Thoracic aorta (tissue), 2 donors: ENCODE data around the gene FAAP20. TPM values are rescaled to one million over a fixed set of nuclear protein-coding genes. Genes with fewer than 3 reads are reported as not detected.

ENCODE experiments used
- total RNA-seq, 2 donors: library from RNA; depleted of rRNA; stranded (reverse); fragments of >200 nt; gene quantifications; one replicate each; pipeline versions ENCODE4 v1.1.0 to v1.2.3, GENCODE V29; 2016

FAAP20 gene
- total RNA-seq, 2 donors from 2014 or later: 29.1 to 52.6 TPM

Other genes starting within 250 kb of the FAAP20 start
- not detected for gene CFAP74, start 191.0 kb downstream of the FAAP20 start, total RNA-seq
- not detected for gene GABRD, start 175.4 kb downstream of the FAAP20 start, total RNA-seq
- under 1 TPM in 1 of 2 donors, not detected in 1; 0.68 TPM for gene PRKCZ, start 144.4 kb downstream of the FAAP20 start, total RNA-seq
- gene SKI, start 33.5 kb upstream of the FAAP20 start, total RNA-seq: 100 to 1,000 TPM; 135 to 138 TPM
- gene MORN1, start 196.8 kb upstream of the FAAP20 start, total RNA-seq: 10 to 100 TPM in 1 of 2 donors, 1 to 10 TPM in 1; 7.1 to 13.8 TPM
- gene RER1, start 197.1 kb upstream of the FAAP20 start, total RNA-seq: 10 to 100 TPM; 68.6 to 76.3 TPM
- 10 to 100 TPM; 12.1 to 27.9 TPM for gene PEX10, start 217.8 kb upstream of the FAAP20 start, total RNA-seq